GM18499 (cell line): ENCODE results near the gene RUVBL1.

Source experiments
- ATAC-seq: cut with Tn5 transposase; IDR thresholded peaks from one replicate; pipeline ENCODE4 v1.9.1; 2021; ENCODE audit warnings: moderate number of reproducible peaks; ENCODE audit not compliant: insufficient read depth, unreplicated experiment

Gene RUVBL1

DNA sequence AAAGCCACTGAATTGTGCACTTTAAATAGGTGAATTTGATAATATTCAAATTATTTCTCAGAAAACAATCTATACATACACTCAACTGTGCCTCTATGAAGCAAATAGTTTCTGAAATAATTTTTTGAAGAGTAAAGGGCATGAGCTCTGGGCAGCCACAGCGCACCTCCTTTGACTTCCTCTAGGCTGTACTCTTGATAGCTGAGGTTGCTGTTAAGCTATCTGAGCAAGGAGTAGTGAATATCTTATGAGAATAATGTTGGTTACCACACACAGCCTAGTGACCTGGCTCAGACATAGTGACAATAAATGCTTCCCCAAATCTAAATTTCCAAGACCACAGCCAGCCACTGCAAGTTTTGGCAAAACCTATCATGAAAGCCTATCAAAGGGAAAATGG is 83.0 kb downstream of the RUVBL1 start:
- ATAC-seq: no peak

GRCh38 chr3:128040041-128040440 is 83.6 kb downstream of the RUVBL1 start:
- ATAC-seq: no peak

DNA sequence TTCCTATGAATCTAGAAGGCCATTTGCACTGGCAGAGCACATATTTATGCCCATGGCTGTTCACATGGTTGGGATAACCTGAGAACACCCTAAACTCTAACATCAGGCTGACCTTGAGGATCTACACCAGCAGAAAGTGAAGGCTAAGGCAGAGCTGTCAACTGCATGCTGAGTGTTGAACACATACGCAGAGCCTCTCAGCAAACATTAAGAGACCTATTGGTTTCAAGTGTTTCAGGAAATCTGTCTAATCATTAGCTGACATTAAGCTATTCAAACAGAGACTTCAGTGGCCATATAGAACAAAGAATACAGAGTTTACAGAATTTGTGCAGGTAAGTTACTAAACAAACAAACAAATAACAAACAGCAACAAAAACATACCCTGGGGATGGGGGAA is 87.5 kb downstream of the RUVBL1 start:
- ATAC-seq: no peak

DNA sequence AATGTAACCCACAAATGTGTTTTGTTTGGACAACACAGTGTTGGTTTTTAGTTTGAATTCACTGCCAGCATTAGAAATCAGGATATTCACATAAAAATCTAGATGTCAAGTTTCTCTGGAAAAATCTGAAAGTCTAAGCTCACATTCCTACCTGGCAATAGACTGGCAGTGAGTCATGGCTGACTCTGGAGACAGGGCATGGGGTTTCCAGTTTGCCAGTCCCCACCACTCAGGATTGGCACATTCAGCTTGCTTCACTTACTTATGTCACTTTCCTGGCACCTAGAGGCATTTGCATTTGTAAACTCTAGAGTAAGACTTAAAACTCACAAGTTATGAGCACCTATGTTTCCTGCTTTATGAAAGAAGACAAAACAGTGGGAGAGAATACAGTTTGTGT is 90.5 kb downstream of the RUVBL1 start:
- no peak for ATAC-seq
